ENCODE measurements around the gene TRIM54.

Gene TRIM54, protein sequence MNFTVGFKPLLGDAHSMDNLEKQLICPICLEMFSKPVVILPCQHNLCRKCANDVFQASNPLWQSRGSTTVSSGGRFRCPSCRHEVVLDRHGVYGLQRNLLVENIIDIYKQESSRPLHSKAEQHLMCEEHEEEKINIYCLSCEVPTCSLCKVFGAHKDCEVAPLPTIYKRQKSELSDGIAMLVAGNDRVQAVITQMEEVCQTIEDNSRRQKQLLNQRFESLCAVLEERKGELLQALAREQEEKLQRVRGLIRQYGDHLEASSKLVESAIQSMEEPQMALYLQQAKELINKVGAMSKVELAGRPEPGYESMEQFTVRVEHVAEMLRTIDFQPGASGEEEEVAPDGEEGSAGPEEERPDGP

GRCh38 chr2:27281855-27282559 lies at the start of gene TRIM54:
TRIM54 (plus strand) TSS chr2:27282429; CDS start chr2:27282732, 303 bp downstream.
- no peak for DNase-seq (ENCODE audit: low read depth)

DNA sequence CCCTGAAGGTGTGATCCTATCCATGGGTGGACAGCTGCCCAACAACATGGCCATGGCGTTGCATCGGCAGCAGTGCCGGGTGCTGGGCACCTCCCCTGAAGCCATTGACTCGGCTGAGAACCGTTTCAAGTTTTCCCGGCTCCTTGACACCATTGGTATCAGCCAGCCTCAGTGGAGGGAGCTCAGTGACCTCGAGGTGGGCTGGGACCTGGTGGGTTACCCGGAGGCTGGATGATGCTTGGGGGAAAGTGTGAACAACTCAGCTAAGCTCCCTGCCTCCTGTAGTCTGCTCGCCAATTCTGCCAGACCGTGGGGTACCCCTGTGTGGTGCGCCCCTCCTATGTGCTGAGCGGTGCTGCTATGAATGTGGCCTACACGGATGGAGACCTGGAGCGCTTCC lies 48.9 kb upstream of the TRIM54 start:
- DNase-seq (ENCODE audit: low read depth) = no peak

GRCh38 chr2:27236136-27236535 lies 46.1 kb upstream of the TRIM54 start:
- no peak for DNase-seq (ENCODE audit: low read depth)

GRCh38 chr2:27236626-27237025 lies 45.6 kb upstream of the TRIM54 start:
- no peak for DNase-seq (ENCODE audit: low read depth)

DNA sequence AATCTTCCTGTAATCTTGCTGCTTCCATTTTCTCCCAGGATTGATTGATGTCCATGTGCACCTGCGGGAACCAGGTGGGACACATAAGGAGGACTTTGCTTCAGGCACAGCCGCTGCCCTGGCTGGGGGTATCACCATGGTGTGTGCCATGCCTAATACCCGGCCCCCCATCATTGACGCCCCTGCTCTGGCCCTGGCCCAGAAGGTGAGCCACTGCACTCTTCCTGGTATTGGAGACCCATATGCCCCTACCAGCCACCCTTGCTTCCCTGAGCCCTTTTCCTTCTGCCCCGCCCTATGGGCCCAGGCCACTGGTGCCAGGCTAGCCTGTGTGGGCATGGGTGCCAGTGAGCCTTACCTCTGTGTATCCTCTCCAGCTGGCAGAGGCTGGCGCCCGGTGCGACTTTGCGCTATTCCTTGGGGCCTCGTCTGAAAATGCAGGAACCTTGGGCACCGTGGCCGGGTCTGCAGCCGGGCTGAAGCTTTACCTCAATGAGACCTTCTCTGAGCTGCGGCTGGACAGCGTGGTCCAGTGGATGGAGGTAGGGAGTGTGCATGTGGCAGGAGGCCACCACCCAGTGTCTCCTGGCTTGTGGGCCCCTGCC lies 44.8 kb upstream of the TRIM54 start:
- DNase-seq (ENCODE audit: low read depth) = no peak

DNA sequence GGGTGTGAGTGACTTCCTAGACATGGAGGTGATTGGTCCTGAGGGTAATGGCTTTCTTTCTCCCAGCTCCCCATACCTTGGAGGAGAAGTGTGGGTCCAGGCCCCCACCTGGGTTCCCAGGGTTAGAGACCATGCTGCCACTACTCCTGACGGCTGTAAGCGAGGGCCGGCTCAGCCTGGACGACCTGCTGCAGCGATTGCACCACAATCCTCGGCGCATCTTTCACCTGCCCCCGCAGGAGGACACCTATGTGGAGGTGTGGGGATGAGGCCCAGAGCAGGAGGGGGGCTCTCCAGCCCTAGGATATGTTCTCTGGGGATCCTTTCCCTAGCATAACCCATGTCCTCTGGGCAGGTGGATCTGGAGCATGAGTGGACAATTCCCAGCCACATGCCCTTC lies 43.3 kb upstream of the TRIM54 start:
- DNase-seq (ENCODE audit: low read depth) = no peak

GRCh38 chr2:27240406-27240805 lies 41.8 kb upstream of the TRIM54 start:
- no peak for DNase-seq (ENCODE audit: low read depth)

DNA sequence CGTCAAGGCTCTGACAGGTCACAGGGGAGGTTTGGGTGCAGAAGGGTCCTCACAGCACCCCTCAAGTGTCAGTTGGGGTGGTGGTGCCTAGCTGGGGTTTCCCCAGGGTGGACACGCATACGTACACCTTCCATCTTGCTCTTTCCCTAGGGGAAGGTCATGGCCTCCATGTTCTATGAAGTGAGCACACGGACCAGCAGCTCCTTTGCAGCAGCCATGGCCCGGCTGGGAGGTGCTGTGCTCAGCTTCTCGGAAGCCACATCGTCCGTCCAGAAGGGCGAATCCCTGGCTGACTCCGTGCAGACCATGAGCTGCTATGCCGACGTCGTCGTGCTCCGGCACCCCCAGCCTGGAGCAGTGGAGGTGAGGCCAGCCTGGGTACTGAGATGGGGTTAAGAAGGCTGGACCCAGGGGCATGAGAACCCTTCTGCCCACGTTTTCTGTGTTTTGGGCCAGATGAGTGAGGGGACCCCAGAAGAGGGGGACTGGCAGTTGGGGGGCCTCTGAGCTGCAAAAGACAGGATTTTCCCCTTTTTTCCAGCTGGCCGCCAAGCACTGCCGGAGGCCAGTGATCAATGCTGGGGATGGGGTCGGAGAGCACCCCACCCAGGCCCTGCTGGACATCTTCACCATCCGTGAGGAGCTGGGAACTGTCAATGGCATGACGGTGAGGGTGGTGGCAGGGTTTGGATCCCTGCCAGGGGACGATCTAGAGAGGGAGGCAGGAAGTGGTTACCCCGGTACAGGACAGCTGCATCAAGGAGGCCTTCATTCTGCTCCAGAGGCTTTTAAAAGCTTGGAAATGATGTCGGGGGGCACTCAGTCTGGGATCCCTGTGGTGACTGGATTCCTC lies 40.2 kb upstream of the TRIM54 start:
- no peak for DNase-seq (ENCODE audit: low read depth)

GRCh38 chr2:27242614-27242951 lies 39.6 kb upstream of the TRIM54 start:
- no peak for DNase-seq (ENCODE audit: low read depth)

DNA sequence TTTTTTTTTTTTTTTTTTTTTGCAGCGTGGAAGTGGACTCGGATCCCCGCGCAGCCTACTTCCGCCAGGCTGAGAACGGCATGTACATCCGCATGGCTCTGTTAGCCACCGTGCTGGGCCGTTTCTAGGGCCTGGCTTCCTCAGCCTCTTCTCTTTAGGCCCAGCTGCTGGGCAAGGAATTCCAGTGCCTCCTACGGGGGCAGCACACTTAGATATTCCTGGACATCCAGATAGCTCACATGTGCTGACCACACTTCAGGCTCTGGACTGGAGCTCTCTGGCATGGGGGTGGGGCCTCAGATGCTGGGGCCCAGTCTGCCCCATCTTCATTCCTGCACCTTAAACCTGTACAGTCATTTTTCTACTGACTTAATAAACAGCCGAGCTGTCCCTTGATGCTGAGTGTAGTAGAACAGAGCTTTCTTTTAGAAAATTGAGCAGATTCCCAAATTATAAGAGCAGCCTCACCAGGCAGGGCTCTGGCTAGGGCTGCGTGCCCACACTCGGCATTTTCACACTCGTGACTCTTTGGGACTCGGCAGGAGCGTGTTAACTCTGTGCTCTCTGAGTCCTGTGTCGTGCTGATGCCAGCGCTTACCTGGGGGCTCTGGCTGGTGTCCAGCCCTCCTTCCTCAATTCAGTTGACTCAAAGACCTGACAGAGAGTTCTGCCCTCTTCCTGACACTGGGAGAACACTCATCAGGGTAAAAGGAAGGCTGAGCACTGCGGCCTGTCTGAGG lies 38.7 kb upstream of the TRIM54 start:
- DNase-seq (ENCODE audit: low read depth) = no peak

DNA sequence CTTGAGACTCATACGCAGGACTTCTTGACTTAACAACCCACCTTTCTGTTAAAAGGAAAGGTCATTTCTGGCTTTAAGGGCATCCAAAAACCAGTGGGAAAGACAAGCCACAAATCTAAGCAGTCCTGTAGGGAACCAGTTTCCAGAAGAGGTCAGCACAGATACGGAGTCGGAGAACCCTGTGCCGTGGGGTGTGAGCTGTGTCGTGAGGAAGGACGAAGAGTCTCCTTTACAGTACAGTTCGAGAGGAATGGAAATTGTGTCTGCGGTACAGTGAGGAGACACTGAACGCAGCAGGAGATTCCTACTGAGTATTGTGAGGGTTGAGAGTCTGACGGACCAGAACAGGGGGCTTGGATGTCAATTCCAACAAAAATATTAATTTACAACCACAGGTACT lies 37.1 kb upstream of the TRIM54 start:
- DNase-seq (ENCODE audit: low read depth) = no peak

DNA sequence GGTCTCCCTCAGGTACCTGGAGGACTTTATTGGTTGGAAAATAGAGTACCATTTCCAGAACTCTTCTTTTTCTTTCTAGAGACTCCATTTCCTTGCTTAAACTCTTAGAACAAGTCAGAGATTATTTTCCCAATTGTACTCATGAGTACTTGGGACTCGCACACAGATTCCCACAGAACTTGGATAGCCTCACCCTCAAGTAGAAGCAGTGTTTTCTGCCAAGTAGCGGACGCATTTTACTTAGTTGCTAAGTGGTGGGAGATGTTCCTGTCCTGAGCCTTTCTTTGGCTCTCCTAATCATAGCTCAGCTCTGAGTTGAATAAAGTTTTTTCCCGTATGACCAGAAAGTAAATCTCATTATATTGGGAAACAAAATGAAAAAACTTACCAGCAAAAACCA lies 36.6 kb upstream of the TRIM54 start:
- no peak for DNase-seq (ENCODE audit: low read depth)

- DNase-seq (ENCODE audit: low read depth) = no peak
These were observed 34.3 kb upstream of the TRIM54 start for GRCh38 chr2:27247893-27248292.

DNA sequence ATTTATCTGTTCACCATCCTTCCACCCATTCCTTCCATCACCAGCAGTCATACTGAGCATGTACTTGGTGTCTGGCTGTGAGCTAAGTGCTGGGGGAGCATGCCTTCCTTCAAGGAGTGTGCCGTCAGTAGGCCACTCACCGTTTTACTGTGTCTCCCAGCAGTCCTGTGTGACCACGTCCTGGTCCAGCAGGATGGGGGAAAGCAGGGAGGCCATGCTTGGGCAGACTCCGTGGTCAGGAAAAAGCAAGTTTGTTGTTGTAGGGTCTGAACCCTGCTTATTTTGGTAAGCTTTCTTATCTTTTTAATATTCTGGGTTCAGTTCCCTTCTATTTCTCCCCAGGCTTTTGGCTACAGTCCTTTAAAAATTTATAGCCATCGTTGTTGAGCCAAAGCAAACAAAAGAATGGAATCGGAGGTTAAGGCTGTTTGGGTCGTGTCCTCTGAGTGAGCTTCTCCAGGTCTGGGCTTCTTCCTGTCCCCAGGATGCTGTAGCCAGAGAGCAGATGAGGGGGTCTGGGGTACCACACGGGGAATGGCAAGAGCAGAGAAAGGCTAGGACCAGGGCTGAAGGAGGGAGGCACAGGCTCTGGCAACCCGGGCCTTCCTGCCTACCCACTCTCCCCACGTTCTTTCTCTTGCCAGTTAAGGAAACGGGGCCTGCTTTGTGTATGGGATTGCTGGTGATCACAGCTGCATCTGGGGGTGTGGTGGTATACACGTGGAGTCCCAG lies 32.9 kb upstream of the TRIM54 start:
- DNase-seq (ENCODE audit: low read depth) = no peak

DNA sequence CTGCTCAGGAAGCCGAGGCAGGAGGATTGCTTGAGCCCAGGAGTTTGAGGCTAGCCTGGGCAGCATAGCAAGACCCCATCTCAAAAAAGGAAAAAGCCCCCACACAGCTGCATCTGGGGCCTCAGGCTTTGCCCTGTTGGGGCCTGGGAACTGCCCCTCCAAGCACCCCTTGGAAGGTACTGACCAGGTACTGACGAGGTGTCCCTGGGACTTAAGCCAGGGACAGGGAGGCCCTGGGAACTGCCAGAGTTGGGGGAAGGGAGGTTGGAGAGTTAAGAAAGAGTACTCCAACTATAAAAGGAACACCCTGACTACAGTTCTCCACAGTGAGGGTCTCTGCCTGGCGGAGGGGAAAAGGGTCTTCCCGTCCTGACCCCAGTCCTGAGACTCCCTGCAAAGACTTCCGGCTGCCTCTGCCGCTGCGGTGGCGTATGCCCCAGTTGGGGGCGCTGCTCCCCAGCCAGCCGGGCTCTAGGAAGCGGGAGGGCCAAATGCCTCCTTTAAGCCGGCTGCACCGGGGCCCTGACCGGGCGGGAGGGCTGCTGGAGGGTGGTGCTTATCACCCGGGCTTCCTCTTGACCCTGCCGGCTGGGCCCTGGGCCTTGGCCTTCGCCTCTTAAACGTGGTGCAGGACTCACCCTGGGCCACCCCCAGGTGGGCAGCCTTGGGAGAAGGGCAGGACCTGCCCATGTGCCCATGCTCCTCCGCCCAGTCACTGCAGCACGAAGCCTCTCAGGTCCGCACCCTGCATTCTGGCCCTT lies 32.2 kb upstream of the TRIM54 start:
- DNase-seq (ENCODE audit: low read depth) = peak; percentile 22

DNA sequence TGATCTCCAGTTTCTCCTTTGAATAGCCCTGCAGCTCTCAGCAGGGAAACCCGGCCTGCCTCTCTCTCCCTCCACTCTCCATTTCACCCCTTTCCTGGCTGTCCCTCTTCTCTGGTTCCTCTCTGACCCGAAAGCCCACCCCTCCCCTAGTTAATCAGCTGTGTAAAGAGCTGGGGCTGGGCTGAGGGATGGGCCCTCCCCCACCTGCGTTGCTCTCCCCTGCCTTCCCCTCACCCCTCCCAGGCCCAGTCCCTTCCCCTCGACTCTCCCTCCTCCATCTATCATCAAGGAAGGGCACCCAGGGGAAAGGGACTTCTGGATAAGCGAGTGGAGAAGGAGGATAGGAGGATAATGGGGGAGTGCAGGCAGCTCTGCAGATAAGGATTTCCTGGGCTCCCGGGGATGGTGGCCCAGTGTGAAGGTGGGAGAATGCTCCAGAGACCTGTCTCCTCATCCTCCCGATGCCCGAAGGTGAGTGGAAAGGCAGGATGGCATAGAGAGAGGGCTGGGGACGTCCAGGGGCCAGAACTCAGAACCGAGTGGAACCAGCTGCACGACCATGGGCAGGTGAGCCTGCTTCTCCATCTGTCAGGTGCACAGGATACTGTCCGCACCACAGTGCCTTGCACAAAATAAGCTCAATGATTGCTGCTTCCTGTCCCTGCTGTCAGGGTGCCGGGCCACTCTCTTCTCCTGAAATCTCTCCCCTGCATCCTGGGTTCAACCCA lies 31.4 kb upstream of the TRIM54 start:
- DNase-seq (ENCODE audit: low read depth) = no peak

DNA sequence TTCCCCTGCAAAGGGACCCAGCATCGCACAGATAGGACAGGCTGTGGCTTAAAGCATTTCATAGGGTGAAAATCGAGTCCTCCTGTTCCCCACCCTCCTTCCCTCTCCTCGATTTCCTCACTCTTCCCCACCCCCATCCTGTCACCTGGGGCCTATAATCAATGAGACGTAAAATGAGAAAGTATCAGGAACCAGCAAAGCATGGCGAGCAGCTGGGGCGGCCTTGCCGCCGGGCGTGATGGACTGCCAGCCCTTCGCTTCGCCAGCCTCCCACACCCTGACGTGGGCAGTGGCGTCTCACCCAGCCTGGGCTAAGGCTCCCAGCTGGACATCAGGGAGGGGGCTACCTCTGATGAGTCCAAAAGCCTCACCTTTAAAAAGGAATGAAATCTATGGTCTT lies 30.5 kb upstream of the TRIM54 start:
- DNase-seq (ENCODE audit: low read depth) = no peak

DNA sequence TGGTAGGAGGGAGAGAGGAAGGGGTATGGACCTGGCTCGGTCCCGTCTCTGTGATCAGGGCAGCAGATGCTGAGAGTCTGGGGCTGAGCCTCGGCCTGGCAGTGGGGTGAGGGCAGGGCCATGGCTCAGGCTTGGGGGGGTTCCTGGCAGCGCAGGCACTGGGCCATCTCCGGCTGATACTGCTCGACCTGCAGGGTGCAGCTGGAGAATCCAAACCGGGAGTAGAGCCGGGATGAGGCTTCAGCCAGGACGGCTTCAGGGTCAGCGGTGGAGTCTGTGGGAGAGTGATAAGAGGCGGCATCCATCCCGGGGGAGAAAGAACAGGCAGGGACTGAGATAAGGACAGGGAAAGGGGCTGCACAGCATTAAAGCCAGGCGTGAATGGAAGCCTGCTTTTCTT lies 27.0 kb upstream of the TRIM54 start:
- DNase-seq (ENCODE audit: low read depth) = no peak

DNA sequence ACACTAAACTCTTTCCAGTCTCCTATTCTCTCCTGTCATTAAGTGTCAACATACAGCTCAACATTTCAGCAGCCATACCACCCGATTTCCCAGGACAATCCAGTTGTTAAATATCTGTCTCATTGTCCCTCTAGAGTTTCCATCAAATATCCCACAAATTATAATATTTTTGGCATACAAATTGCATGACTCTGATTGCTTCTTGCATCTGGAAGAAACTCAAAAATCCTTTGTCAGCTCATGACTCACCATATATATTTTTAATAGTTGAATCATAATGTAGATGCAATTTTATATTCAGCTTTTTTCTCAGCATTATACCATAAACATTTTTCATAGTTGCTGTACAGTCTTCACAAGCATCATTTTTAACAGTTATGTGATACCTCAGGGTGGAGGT lies 26.6 kb upstream of the TRIM54 start:
- peak; percentile 64 for DNase-seq (ENCODE audit: low read depth)

All from fibroblast of gingiva (primary cell).